ENCODE data around the gene TOP1. TPM values are rescaled to one million over a fixed set of nuclear protein-coding genes. Genes with fewer than 3 reads are reported as not detected.

The TOP1 gene
- polyA plus RNA-seq, 1 of the 3 experiments (the other 2 are of a cell fraction), result 11.9 TPM

GRCh38 chr20:41030531-41031242 lies 2.1 kb downstream of the TOP1 start:
- Histone ChIP-seq H3K27ac (ENCODE audit: low read depth in 2 of 2, low read length in 1 of 2) (peak overlapping the region; percentile 79 to 86; a peak in 3 of 4 replicates), H3K9ac (peak overlapping the region; percentile 97), H3K4me3 (ENCODE audit: low read depth in 2 of 2, low read length in 1 of 2) (peak overlapping the region; percentile 68 to 99), H3K4me1 (ENCODE audit: control insufficient read depth in 1 of 2, insufficient read depth in 2 of 2, low read depth in 1 of 2, low read length in 1 of 2) (peaks cover 27 to 40% of the 10 kb centered on the region in 2 experiments; a peak in 3 of 4 replicates), H2AFZ (ENCODE audit: low read depth) (no peak overlapping the region), H3K9me3 (no peaks in the 10 kb centered on the region), H3K36me3 (replicated peaks in 1 of 2; ENCODE audit: control insufficient read depth in 1 of 2, insufficient read depth in 2 of 2, low read length in 1 of 2) (peaks cover 5 to 10% of the 10 kb centered on the region in 2 experiments), H4K20me1 (ENCODE audit: insufficient read depth) (peaks cover 54% of the 10 kb centered on the region), H3K4me2 (peak overlapping the region; percentile 81), H3F3A (replicated peaks; ENCODE audit: insufficient read depth) (no peaks in the 10 kb centered on the region), H3K27me3 (ENCODE audit: insufficient read depth) (no peaks in the 10 kb centered on the region), H3K79me2 (ENCODE audit: insufficient read depth) (peaks cover 71% of the 10 kb centered on the region), H3K9me2 (no peaks in the 10 kb centered on the region)
- 28% methylated on average over 5 of the region's 5 CpGs for WGBS (ENCODE audit: low lambda C conversion rate)
- ChIA-PET CTCF (interaction anchor here (0.7 to 1.4 kb wide), 3 partner anchors 16 to 65 kb away, joined by 3 to 5 read pairs (median 3); no protein-coding TSS in a partner anchor), POLR2A (interaction anchor here (1.0 to 3.6 kb wide), 3 partner anchors 15 to 55 kb away, joined by 3 to 12 read pairs (median 4); no protein-coding TSS in a partner anchor)
- DNase-seq, result no peak
- TF ChIP-seq MXI1 (IDR thresholded peaks at IDR 0.05; ENCODE audit: low read depth, low read length) (no peak), RXRA (IDR thresholded peaks at IDR 0.05; ENCODE audit: borderline replicate concordance, low read depth) (no peak), SMC3 (IDR thresholded peaks at IDR 0.05; ENCODE audit: low read depth, low read length) (no peak), TEAD4 (IDR thresholded peaks at IDR 0.05; ENCODE audit: borderline replicate concordance, insufficient read depth) (no peak), EZH2phosphoT487 (IDR thresholded peaks at IDR 0.05; ENCODE audit: borderline replicate concordance, low read depth) (no peak), ELF1 (IDR thresholded peaks at IDR 0.05) (no peak), USF1 (IDR thresholded peaks at IDR 0.05; ENCODE audit: borderline replicate concordance, low read depth) (no peak), MEF2A (IDR thresholded peaks at IDR 0.05; ENCODE audit: borderline replicate concordance, low read depth) (no peak), SIN3A (IDR thresholded peaks at IDR 0.05; ENCODE audit: borderline replicate concordance, low read depth, low read length) (no peak), MAX (IDR thresholded peaks at IDR 0.05; ENCODE audit: low read depth) (no peak), CTCF (IDR thresholded peaks at IDR 0.05) (no peak), FOXM1 (IDR thresholded peaks at IDR 0.05; ENCODE audit: low read depth) (no peak), GATA2 (CRISPR knock-in tag; IDR thresholded peaks at IDR 0.05) (no peak), IRF3 (IDR thresholded peaks at IDR 0.05; ENCODE audit: low read depth, low read length) (no peak), POLR2AphosphoS5 (IDR thresholded peaks at IDR 0.05; ENCODE audit: low read depth, low read length) (no peak), RAD21 (IDR thresholded peaks at IDR 0.05; ENCODE audit: low read length) (no peak), USF2 (IDR thresholded peaks at IDR 0.05; ENCODE audit: borderline replicate concordance, low read depth, low read length) (no peak), EP300 (IDR thresholded peaks at IDR 0.05; ENCODE audit: borderline replicate concordance in 1 of 2, low read depth in 1 of 2, low read length in 1 of 2) (no peak)
